Parathyroid adenoma (tissue), 2 donors: ENCODE data around the gene HNRNPLL.

Experiments used
- H2AFZ ChIP-seq: fragments of 300-600 bp; sonication (generic); one replicate; pipeline ENCODE4 v1.7.0; 2017; ENCODE audit warnings: antibody characterized with exemption, mild to moderate bottlenecking
- H3K27ac ChIP-seq: fragments of 300-600 bp; sonication (generic); one replicate; pipeline ENCODE4 v1.7.0; 2017
- H3K27me3 ChIP-seq: fragments of 300-600 bp; sonication (generic); one replicate; pipeline ENCODE4 v1.7.0; 2017; ENCODE audit warnings: low read length; ENCODE audit not compliant: control insufficient read depth, insufficient read depth
- H3K36me3 ChIP-seq: fragments of 300-600 bp; sonication (generic); one replicate; pipeline ENCODE4 v1.7.0; 2017; ENCODE audit warnings: low read length; ENCODE audit not compliant: control insufficient read depth, insufficient read depth
- H3K4me1 ChIP-seq: fragments of 300-600 bp; sonication (generic); one replicate; pipeline ENCODE4 v1.7.0; 2017; ENCODE audit warnings: control low read depth
- H3K4me2 ChIP-seq: fragments of 300-600 bp; sonication (generic); one replicate; pipeline ENCODE4 v1.7.0; 2017; ENCODE audit warnings: low read length
- H3K4me3 ChIP-seq: fragments of 300-600 bp; sonication (generic); one replicate; pipeline ENCODE4 v1.7.0; 2017; ENCODE audit warnings: low read depth, low read length
- H3K79me2 ChIP-seq: fragments of 300-600 bp; sonication (generic); one replicate; pipeline ENCODE4 v1.7.0; 2017; ENCODE audit warnings: control low read depth
- H3K9ac ChIP-seq: fragments of 300-600 bp; sonication (generic); one replicate; pipeline ENCODE4 v1.7.0; 2017; ENCODE audit warnings: mild to moderate bottlenecking
- H3K9me3 ChIP-seq: fragments of 300-600 bp; sonication (generic); one replicate; pipeline ENCODE4 v1.7.0; 2017; ENCODE audit warnings: low read length; ENCODE audit not compliant: control insufficient read depth
- CTCF ChIP-seq: fragments of 300-600 bp; sonication (generic); IDR thresholded peaks from one replicate; pipeline ENCODE4 v1.7.0; 2017; ENCODE audit warnings: antibody characterized with exemption, mild to moderate bottlenecking
- donor health status: primary hyperparathyroidism.

Gene HNRNPLL

GRCh38 chr2:38597115-38597514, 5.6 kb downstream of the HNRNPLL start:
- Histone ChIP-seq H3K27me3 (no peaks in the 10 kb centered on the region), H3K79me2 (peaks cover 48% of the 10 kb centered on the region), H3K36me3 (no peaks in the 10 kb centered on the region), H3K9ac (no peak overlapping the region), H3K4me2 (no peak overlapping the region), H2AFZ (no peak overlapping the region), H3K4me1 (peaks cover 13% of the 10 kb centered on the region), H3K4me3 (no peak overlapping the region), H3K9me3 (no peaks in the 10 kb centered on the region), H3K27ac (no peak overlapping the region)
- no peak for TF ChIP-seq CTCF

GRCh38 chr2:38596229-38596628, 6.5 kb downstream of the HNRNPLL start:
- H3K27ac ChIP-seq = no peak overlapping the region
- H3K4me1 ChIP-seq = peaks cover 13% of the 10 kb centered on the region
- H3K9me3 ChIP-seq = no peaks in the 10 kb centered on the region
- no peaks in the 10 kb centered on the region for H3K27me3 ChIP-seq
- no peak overlapping the region for H2AFZ ChIP-seq
- H3K4me3 ChIP-seq = no peak overlapping the region
- H3K4me2 ChIP-seq = no peak overlapping the region
- H3K9ac ChIP-seq = no peak overlapping the region
- H3K79me2 ChIP-seq = peaks cover 52% of the 10 kb centered on the region
- TF ChIP-seq CTCF = no peak
- no peaks in the 10 kb centered on the region for H3K36me3 ChIP-seq

GRCh38 chr2:38592951-38593350, 9.8 kb downstream of the HNRNPLL start:
- Histone ChIP-seq H3K4me3 (no peak overlapping the region), H3K4me1 (peaks cover under 1% of the 10 kb centered on the region), H3K27ac (no peak overlapping the region), H2AFZ (no peak overlapping the region), H3K79me2 (peaks cover 42% of the 10 kb centered on the region), H3K4me2 (no peak overlapping the region), H3K9ac (no peak overlapping the region), H3K9me3 (no peaks in the 10 kb centered on the region), H3K36me3 (no peaks in the 10 kb centered on the region), H3K27me3 (no peaks in the 10 kb centered on the region)
- TF ChIP-seq CTCF = no peak

GRCh38 chr2:38591152-38591551, 11.6 kb downstream of the HNRNPLL start:
- H3K4me1 ChIP-seq = no peaks in the 10 kb centered on the region
- H3K9me3 ChIP-seq = no peaks in the 10 kb centered on the region
- H3K9ac ChIP-seq = no peak overlapping the region
- no peaks in the 10 kb centered on the region for H3K27me3 ChIP-seq
- no peak for TF ChIP-seq CTCF
- no peaks in the 10 kb centered on the region for H3K36me3 ChIP-seq
- H3K27ac ChIP-seq = no peak overlapping the region
- peaks cover 39% of the 10 kb centered on the region for H3K79me2 ChIP-seq
- no peak overlapping the region for H3K4me2 ChIP-seq
- H3K4me3 ChIP-seq = no peak overlapping the region
- no peak overlapping the region for H2AFZ ChIP-seq

- H3K27me3 ChIP-seq = no peaks in the 10 kb centered on the region
- no peak overlapping the region for H3K4me3 ChIP-seq
- H3K4me1 ChIP-seq = no peaks in the 10 kb centered on the region
- H3K9me3 ChIP-seq = no peaks in the 10 kb centered on the region
- TF ChIP-seq CTCF = no peak
- H3K27ac ChIP-seq = no peak overlapping the region
- H3K79me2 ChIP-seq = peaks cover 34% of the 10 kb centered on the region
- no peak overlapping the region for H2AFZ ChIP-seq
- no peak overlapping the region for H3K9ac ChIP-seq
- H3K4me2 ChIP-seq = no peak overlapping the region
- no peaks in the 10 kb centered on the region for H3K36me3 ChIP-seq
Measured at GRCh38 chr2:38590053-38590452, 12.7 kb downstream of the HNRNPLL start.
